Measurements from ENCODE around the gene SIMC1.
"Not testable (repeated sequence)": the region's sequence is repeated elsewhere in the genome, so short reads cannot be mapped to it uniquely, and the experiment has no call there.

GRCh38 chr5:176244318-176244717 is 6.1 kb downstream of the SIMC1 start:
- TF ChIP-seq CTCF (IDR thresholded peaks at IDR 0.05); EZH2 (IDR thresholded peaks at IDR 0.05; ENCODE audit: borderline replicate concordance, insufficient read depth, low read depth, low read length, poor library complexity, severe bottlenecking): not testable (repeated sequence)
